Neural cell (in vitro differentiated cells): ENCODE measurements around the gene DNAJB11. TPM values are rescaled to one million over a fixed set of nuclear protein-coding genes. Genes with fewer than 3 reads are reported as not detected.

Source experiments
- H2AFZ ChIP-seq: fragments of 200-600, 300-800 bp; sonication (generic), shearing (Covaris generic); 2 replicates; pipeline ENCODE4 v1.6.0; 2014; ENCODE audit warnings: low read depth, mild to moderate bottlenecking, antibody characterized with exemption, low read length, moderate library complexity
- H3F3A ChIP-seq: fragments of 200-600 bp; shearing (Covaris generic); 2 replicates; pipeline ENCODE4 v1.6.1; 2016; ENCODE audit warnings: mild to moderate bottlenecking, moderate library complexity, mixed read lengths, antibody characterized with exemption, low read length; ENCODE audit not compliant: insufficient read depth, poor library complexity, severe bottlenecking
- H3K27ac ChIP-seq: fragments of 200-600, 300-800 bp; sonication (generic), shearing (Covaris generic); 2 replicates; pipeline ENCODE4 v1.5.1; 2014; ENCODE audit warnings: mild to moderate bottlenecking, low read length, moderate library complexity
- H3K27me3 ChIP-seq: fragments of 300-800, 200-600 bp; sonication (generic), shearing (Covaris generic); 2 replicates; pipeline ENCODE4 v1.6.0; 2014; ENCODE audit warnings: mild to moderate bottlenecking, low read depth, low read length, moderate library complexity; ENCODE audit not compliant: insufficient read depth
- H3K36me3 ChIP-seq: fragments of 300-800, 200-600 bp; sonication (generic), shearing (Covaris generic); 2 replicates; pipeline ENCODE4 v1.5.1; 2014; ENCODE audit warnings: mild to moderate bottlenecking, antibody characterized with exemption, low read length, moderate library complexity; ENCODE audit not compliant: insufficient read depth
- H3K4me2 ChIP-seq: fragments of 300-800, 200-600 bp; sonication (generic), shearing (Covaris generic); 2 replicates; pipeline ENCODE4 v1.6.0; 2014; ENCODE audit warnings: mild to moderate bottlenecking, low read length
- H3K4me3 ChIP-seq: fragments of 300-800, 200-600 bp; sonication (generic), shearing (Covaris generic); 2 replicates; pipeline ENCODE4 v1.5.1; 2014; ENCODE audit warnings: mild to moderate bottlenecking, low read length, moderate library complexity
- H3K79me2 ChIP-seq: fragments of 200-600 bp; shearing (Covaris generic); replicated peaks from 2 replicates; pipeline ENCODE4 v1.6.0; 2014; ENCODE audit warnings: mild to moderate bottlenecking, low read length, moderate library complexity; ENCODE audit not compliant: insufficient read depth
- H3K9ac ChIP-seq: fragments of 300-800, 200-600 bp; sonication (generic), shearing (Covaris generic); 2 replicates; pipeline ENCODE4 v1.6.1; 2016; ENCODE audit warnings: mild to moderate bottlenecking, low read length, mixed read lengths
- H3K9me2 ChIP-seq: fragments of 200-600 bp; shearing (Covaris generic); 2 replicates; pipeline ENCODE4 v1.6.1; 2016; ENCODE audit warnings: mild to moderate bottlenecking, low read length, mixed read lengths; ENCODE audit not compliant: insufficient read depth
- H3K9me3 ChIP-seq: fragments of 200-600, 300-800 bp; sonication (generic), shearing (Covaris generic); 2 replicates; pipeline ENCODE4 v1.6.1; 2016; ENCODE audit warnings: mild to moderate bottlenecking, mixed run types, low read length, moderate library complexity, mixed read lengths
- H4K20me1 ChIP-seq: fragments of 200-600 bp; shearing (Covaris generic); 2 replicates; pipeline ENCODE4 v1.6.1; 2016; ENCODE audit warnings: mild to moderate bottlenecking, mixed run types; ENCODE audit not compliant: insufficient read depth
- CTCF ChIP-seq: fragments of 450-650 bp; IDR thresholded peaks from 2 replicates; pipeline ENCODE4 v1.5.1; 2014; ENCODE audit warnings: antibody characterized with exemption, mild to moderate bottlenecking, moderate library complexity; ENCODE audit not compliant: poor library complexity, severe bottlenecking
- EP300 ChIP-seq: fragments of 450-650 bp; conservative IDR thresholded peaks from 2 replicates; pipeline ENCODE4 v1.6.1; 2014; ENCODE audit warnings: antibody characterized with exemption, mild to moderate bottlenecking, moderate library complexity; ENCODE audit not compliant: poor library complexity, severe bottlenecking
- EZH2 ChIP-seq: fragments of 200-600, 300-800 bp; shearing (Covaris generic), sonication (generic); IDR thresholded peaks from 2 replicates; pipeline ENCODE4 v1.6.1; 2014; ENCODE audit warnings: antibody characterized with exemption, low read length, borderline replicate concordance, mild to moderate bottlenecking; ENCODE audit not compliant: insufficient read depth, poor library complexity, severe bottlenecking
- MXI1 ChIP-seq: fragments of 450-650 bp; conservative IDR thresholded peaks from 2 replicates; pipeline ENCODE4 v1.6.1; 2014; ENCODE audit warnings: antibody characterized with exemption, mild to moderate bottlenecking; ENCODE audit not compliant: poor library complexity, severe bottlenecking
- POLR2AphosphoS5 ChIP-seq: IDR thresholded peaks from 2 replicates; pipeline ENCODE4 v1.6.1; 2012
- RAD21 ChIP-seq: fragments of 450-650 bp; conservative IDR thresholded peaks from 2 replicates; pipeline ENCODE4 v1.6.1; 2014; ENCODE audit warnings: antibody characterized with exemption, mild to moderate bottlenecking, moderate library complexity
- SMC3 ChIP-seq: fragments of 450-650 bp; conservative IDR thresholded peaks from 2 replicates; pipeline ENCODE4 v1.6.1; 2014; ENCODE audit warnings: antibody characterized with exemption, mild to moderate bottlenecking, moderate library complexity; ENCODE audit not compliant: poor library complexity
- TAF1 ChIP-seq: IDR thresholded peaks from 2 replicates; pipeline ENCODE4 v1.6.1; 2012; ENCODE audit warnings: low read depth
- polyA plus RNA-seq: library from polyadenylated mRNA; depleted of rRNA; stranded (reverse); fragments of >200 nt; gene quantifications from 2 replicates; pipeline ENCODE4 v1.2.3, GENCODE V29; 2014
- TF ChIP-seq, protein P1 (sequence below): IDR thresholded peaks from 2 replicates; pipeline ENCODE4 v1.6.1; 2012; ENCODE audit warnings: borderline replicate concordance

The DNAJB11 gene
- polyA plus RNA-seq, 1 donor from 2014 or later = 108 TPM

- no peak for TF ChIP-seq CTCF
- TF ChIP-seq, protein P1, sequence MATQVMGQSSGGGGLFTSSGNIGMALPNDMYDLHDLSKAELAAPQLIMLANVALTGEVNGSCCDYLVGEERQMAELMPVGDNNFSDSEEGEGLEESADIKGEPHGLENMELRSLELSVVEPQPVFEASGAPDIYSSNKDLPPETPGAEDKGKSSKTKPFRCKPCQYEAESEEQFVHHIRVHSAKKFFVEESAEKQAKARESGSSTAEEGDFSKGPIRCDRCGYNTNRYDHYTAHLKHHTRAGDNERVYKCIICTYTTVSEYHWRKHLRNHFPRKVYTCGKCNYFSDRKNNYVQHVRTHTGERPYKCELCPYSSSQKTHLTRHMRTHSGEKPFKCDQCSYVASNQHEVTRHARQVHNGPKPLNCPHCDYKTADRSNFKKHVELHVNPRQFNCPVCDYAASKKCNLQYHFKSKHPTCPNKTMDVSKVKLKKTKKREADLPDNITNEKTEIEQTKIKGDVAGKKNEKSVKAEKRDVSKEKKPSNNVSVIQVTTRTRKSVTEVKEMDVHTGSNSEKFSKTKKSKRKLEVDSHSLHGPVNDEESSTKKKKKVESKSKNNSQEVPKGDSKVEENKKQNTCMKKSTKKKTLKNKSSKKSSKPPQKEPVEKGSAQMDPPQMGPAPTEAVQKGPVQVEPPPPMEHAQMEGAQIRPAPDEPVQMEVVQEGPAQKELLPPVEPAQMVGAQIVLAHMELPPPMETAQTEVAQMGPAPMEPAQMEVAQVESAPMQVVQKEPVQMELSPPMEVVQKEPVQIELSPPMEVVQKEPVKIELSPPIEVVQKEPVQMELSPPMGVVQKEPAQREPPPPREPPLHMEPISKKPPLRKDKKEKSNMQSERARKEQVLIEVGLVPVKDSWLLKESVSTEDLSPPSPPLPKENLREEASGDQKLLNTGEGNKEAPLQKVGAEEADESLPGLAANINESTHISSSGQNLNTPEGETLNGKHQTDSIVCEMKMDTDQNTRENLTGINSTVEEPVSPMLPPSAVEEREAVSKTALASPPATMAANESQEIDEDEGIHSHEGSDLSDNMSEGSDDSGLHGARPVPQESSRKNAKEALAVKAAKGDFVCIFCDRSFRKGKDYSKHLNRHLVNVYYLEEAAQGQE = no peak
- TF ChIP-seq MXI1 = no peak
- TF ChIP-seq POLR2AphosphoS5 = no peak
- TF ChIP-seq EP300 = no peak
- TF ChIP-seq SMC3 = no peak
- TF ChIP-seq EZH2 = no peak
- no peak for TF ChIP-seq RAD21
- TF ChIP-seq TAF1 = no peak
- H4K20me1 ChIP-seq = no peaks in the 10 kb centered on the region
- no peak overlapping the region for H3K27ac ChIP-seq
- H3K27me3 ChIP-seq = no peaks in the 10 kb centered on the region
- no peaks in the 10 kb centered on the region for H3K36me3 ChIP-seq
- no peaks in the 10 kb centered on the region for H3K9me2 ChIP-seq
- no peaks in the 10 kb centered on the region for H3K9me3 ChIP-seq
- H3K4me2 ChIP-seq = no peak overlapping the region
- H3K9ac ChIP-seq = no peak overlapping the region
- H3F3A ChIP-seq = no peaks in the 10 kb centered on the region
- no peaks in the 10 kb centered on the region for H3K79me2 ChIP-seq
- H2AFZ ChIP-seq = no peak overlapping the region
- no peak overlapping the region for H3K4me3 ChIP-seq
Observed at GRCh38 chr3:186523022-186523421, 47.5 kb upstream of the DNAJB11 start.

DNA sequence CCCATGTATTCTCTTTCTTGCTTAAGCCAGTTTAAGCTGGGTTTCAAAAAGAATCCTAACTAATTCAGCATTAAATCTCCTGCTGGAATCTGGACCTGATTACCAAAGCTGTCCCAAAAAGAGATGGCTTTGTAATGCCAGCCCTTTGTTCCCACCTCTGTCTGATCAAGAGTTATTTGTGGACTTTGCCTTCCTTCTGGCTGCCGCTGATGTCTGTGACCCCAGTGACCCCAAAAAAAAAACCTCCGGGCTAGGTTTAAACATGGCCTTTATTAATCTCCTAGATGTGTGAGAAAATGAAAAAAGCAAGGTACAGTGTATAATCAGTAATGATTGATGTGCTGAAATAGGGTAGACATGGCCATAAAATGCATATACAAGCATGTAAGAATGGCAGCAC, 47.1 kb upstream of the DNAJB11 start:
- H3K36me3 ChIP-seq = no peaks in the 10 kb centered on the region
- TF ChIP-seq POLR2AphosphoS5 (no peak), RAD21 (no peak), TAF1 (no peak), EZH2 (no peak), MXI1 (no peak), CTCF (no peak), EP300 (no peak), SMC3 (no peak)
- TF ChIP-seq, protein P1 = no peak

More for the DNA sequence above, 47.1 kb upstream of the DNAJB11 start:
- no peaks in the 10 kb centered on the region for H3K9me2 ChIP-seq
- H3K4me3 ChIP-seq = no peak overlapping the region
- no peak overlapping the region for H3K4me2 ChIP-seq
- no peak overlapping the region for H3K9ac ChIP-seq
- no peaks in the 10 kb centered on the region for H3F3A ChIP-seq
- H3K27ac ChIP-seq = no peak overlapping the region
- H2AFZ ChIP-seq = no peak overlapping the region
- H4K20me1 ChIP-seq = no peaks in the 10 kb centered on the region
- no peaks in the 10 kb centered on the region for H3K27me3 ChIP-seq
- no peaks in the 10 kb centered on the region for H3K79me2 ChIP-seq
- no peaks in the 10 kb centered on the region for H3K9me3 ChIP-seq
